T-helper 22 cell (primary cell): Measurements from ENCODE around the gene FTSJ1.
A peak's percentile ranks its signal among the peaks of the same experiment; 100 is the strongest.
"Not testable (repeated sequence)": the region's sequence is repeated elsewhere in the genome, so short reads cannot be mapped to it uniquely, and the experiment has no call there.

Source experiments
- DNase-seq: peaks from one replicate; pipeline ENCODE4 v3.0.0-alpha.2; 2020; ENCODE audit warnings: low read depth

FTSJ1 gene

DNA sequence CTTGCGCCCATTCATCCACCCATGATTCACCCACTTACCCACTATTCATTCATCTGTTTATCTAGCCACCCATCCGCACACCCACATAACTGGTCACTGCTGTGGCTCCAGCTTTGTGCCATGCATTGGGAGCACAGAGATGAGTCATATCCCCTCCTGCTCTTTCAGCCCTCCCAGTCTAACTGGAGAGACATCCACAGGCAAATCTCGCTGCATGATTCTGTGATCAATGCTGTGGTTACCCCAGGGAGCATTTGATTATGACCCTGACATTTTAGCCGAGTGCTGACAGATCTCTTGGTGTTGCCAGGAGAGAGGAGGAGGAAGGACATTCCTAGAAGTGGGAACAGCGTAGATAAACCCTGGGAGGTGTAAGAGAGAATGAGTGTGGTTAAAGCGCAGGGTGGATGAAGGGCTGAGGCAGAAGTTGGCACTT lies 22.4 kb downstream of the FTSJ1 start:
- DNase-seq, result no peak

GRCh38 chrX:48504261-48504660 lies 28.3 kb downstream of the FTSJ1 start:
- DNase-seq, result no peak

GRCh38 chrX:48505481-48505880 lies 29.5 kb downstream of the FTSJ1 start:
- DNase-seq, result no peak

- DNase-seq, result no peak
Observed at GRCh38 chrX:48507246-48507645, 31.2 kb downstream of the FTSJ1 start.

- peak; percentile 65 for DNase-seq
Observed at GRCh38 chrX:48508400-48509244, 32.6 kb downstream of the FTSJ1 start, which contains the start of gene PORCN. Gene PORCN (plus strand): TSS chrX:48508992. CDS start chrX:48509821, 829 bp downstream.

DNA sequence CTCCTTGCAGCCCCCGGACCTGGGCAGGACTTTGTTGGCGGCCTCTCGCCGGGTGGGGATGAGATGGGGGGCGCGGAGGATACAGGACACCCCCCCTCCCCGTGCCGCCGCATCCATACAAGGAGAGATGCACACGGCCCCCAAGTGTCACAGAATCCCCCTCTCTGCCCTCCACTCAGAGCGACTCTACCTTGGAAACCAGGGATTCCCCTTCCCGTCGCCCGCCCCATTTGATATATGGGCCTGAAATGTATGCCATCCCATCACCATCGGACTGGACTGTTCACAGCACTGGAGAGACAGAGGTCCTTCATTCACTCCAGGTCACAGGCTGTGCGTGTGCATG lies 33.2 kb downstream of the FTSJ1 start:
- no peak for DNase-seq

DNA sequence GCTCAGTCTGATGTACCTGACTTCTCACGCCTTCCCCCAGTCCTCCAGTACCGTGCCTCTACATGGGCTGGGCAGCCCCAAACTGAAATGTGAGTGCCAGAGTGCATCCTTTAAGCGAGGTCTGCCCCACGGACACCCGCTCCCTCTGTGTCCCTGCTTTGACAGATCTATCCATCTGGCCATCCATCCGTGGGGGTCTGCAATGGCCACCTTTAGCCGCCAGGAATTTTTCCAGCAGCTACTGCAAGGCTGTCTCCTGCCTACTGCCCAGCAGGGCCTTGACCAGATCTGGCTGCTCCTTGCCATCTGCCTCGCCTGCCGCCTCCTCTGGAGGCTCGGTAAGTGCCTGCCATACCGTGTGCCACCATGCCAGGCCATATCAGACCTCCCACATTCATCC lies 33.6 kb downstream of the FTSJ1 start:
- no peak for DNase-seq

DNA sequence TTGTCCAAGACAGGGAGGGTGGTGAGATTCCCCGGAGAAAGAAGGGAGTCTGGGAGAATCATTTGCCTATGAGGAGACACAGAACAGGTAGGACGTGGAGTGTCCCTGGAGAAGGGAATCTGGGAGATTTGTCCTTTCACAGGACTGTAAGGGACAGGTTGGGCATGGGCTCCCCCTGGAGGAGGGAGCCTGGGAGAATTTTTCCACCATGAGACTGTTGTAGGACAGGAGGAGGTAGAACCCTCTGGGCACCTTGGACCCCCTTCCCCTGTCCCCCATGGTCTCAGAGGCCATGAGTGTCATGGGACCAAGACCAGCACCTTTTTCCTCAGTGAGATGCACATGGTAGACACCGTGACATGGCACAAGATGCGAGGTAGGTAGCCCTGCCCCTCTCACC lies 35.6 kb downstream of the FTSJ1 start:
- no peak for DNase-seq

GRCh38 chrX:48512371-48512935 lies 36.5 kb downstream of the FTSJ1 start:
- DNase-seq, result no peak

GRCh38 chrX:48513670-48514069 lies 37.7 kb downstream of the FTSJ1 start:
- DNase-seq, result no peak

DNA sequence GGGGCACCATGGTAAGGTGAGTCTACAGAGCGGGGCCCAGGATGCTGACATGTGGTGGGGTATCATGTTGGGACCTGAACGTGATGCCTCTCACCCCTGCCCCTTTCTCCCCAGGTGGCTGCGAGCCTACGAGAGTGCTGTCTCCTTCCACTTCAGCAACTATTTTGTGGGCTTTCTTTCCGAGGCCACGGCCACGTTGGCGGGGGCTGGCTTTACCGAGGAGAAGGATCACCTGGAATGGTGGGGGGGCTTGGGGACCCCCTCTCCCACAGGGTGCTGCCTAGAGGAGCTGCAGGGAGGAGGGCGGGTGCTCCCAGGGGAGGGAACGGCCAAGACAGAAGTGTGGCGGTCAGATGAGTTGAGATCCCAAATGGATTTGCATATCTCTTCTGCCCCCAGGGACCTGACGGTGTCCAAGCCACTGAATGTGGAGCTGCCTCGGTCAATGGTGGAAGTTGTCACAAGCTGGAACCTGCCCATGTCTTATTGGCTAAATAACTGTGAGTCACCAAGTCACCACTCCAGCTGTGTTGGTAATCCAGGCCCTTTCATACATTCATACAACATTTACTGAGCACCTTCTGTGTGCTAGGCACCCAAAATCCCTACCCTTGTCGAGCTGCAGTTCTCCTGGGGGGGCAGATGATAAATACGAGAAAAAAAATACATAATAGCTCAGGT lies 38.3 kb downstream of the FTSJ1 start:
- no peak for DNase-seq

DNA sequence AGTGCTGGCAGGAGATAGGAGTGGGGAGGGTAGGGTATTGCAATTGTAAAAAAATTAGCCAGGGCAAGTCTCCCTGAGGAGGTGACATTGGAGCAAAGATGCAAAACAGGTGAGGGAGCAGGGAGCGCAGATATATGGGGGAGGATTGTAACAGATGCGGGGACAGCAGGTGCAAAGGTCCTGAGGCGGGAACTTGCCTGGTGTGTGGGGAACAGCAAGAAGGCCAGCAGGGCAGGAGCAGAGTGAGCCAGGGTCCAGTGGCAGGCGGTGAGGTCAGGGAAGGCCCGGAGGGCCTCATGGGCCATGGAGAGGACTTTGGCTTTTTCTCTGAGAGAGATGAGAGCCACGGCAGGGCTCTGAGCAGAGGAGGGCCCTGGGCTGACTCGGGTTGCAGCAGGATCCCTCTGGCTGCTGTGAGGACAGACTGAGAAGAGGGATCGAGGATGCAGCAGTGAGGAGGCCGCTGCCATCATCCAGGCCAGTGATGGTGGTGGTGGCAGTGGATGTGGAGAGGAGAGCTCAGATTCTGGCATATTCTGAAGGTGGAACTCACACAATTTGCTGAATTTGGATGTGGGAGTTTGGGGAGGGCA lies 39.0 kb downstream of the FTSJ1 start:
- no peak for DNase-seq

DNA sequence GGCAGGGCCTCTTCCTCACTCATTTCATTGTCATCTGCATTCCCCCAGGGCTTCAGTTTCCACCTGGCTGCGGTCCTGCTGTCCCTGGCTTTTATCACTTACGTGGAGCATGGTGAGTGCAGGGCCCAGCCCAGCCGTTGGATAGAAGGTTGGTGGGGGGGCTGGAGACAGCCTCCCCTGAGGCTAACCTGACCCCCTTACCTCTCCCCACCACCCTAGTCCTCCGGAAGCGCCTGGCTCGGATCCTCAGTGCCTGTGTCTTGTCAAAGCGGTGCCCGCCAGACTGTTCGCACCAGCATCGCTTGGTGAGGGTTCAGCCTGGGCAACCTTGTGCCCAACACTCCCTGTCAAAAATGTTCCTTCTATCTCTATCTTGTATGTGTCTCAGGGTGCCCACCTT lies 39.8 kb downstream of the FTSJ1 start:
- no peak for DNase-seq

DNA sequence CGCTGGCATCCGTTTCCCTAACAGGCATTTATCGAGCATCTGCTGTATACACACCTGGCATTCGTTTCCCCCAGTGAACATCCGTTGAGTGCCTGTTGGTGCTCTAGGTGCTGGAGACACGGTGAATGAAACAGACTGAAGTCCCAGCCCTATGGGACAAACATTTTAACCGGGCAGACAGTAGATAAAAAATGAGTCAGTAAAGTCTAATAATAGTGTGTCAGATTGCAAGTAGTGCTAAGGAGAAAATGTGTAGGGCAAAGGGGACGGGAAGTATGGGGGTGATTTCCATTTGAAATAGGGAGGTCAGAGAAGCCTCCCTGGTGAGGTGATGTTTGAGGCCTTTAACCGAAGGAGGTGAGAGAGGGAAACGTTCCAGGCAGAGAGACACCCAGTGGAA lies 40.3 kb downstream of the FTSJ1 start:
- DNase-seq, result no peak

DNA sequence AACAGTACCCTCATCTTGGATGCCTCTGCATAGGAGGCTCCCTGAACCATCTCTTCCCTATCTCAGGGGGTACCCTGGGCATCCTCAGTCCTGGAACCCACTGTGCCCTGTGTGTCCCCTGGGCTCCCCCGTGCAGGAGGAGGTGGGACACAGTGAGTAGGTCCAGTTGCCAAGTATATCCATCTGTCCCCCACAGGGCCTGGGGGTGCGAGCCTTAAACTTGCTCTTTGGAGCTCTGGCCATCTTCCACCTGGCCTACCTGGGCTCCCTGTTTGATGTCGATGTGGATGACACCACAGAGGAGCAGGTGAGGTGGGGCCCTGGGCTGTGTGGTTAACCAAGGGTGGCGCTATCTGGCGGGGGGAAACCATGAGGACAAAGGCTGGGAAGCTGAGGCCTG lies 41.0 kb downstream of the FTSJ1 start:
- no peak for DNase-seq

DNA sequence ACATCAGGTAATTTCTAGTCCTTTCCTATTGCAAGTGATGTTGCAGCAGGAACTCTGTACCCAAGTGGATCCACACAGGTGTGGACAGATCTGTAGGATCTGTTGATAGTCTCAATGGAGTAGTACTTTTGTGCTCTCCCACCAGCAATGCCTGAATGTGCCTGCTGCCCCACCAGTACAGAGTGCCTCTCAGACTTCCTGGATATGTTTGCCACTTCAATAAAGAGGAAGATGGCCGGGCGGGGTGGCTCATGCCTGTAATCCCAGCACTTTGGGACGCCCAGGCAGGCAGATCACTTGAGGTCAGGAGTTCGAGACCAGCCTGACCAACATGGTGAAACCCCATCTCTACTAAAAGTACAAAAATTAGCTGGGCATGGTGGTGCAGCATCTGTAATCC lies 43.5 kb downstream of the FTSJ1 start:
- DNase-seq, result not testable (repeated sequence)

DNA sequence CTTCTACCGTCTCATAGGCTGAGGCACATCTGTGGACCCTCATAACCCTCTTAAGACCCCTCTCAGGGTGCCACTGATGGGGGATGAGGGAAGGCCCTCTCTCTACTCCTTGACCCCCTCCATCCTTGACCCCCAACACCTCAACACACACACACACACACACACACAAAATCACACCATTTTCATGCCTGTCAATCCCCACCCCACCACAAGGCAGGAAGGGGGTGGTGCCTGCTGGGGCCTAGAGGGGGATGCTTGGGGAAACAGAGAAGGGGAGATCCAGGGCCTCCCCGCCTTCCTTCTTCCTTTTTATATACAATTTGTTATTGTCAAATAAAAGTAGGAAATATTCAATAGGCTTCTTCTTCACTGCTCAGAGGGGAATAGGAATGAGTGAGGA lies 44.5 kb downstream of the FTSJ1 start:
- DNase-seq, result no peak

GRCh38 chrX:48520976-48521352 lies 45.0 kb downstream of the FTSJ1 start:
- DNase-seq, result no peak

DNA sequence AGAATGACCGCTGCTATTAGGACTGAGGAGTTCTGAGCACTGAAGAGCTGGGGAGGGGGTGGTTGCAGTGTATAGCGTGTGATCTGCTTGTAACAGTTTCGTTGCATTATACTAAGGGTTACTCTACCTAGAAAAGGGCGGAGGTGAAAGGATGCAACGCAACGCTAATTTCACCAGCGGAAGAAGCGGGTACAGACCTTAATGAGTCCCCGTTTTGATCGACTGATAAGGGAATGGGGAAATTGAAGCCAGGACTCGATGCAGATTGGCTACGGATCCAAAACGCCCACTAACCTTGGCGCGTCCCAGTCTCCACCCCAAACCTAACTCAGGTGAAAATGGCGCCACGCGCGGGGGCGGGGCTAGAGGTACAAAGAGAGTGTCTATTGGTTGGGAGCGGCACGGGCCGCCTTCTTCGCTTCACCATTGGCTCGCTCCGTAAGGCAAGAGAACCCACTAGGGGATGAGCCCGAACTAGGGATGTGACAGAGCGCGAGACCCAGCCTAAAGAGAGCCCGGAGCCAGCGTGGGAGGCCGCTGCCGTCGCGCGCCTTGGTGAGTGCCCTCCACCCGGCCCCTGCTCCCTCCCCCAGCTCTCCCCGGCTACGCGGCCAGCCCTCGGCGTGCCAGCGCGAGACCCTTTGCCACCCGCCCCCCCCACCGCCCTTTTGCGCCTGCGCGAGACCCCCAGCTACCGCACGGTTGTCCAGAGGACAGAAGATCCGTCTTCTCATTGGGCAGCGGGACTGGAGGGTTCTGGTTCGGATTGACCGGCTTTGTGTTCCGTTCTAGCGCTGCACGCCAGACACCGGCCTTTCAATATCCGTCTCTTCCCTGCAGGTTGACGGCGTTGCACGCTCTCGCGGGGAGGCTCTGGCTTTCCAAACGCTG lies 45.6 kb downstream of the FTSJ1 start, which contains the start of gene EBP:
Gene EBP, plus strand, starts transcription at position 456 of the 891 bp plus-strand sequence. CDS start 1,964 bp downstream, outside the sequence.
- DNase-seq, result peak; percentile 89

DNA sequence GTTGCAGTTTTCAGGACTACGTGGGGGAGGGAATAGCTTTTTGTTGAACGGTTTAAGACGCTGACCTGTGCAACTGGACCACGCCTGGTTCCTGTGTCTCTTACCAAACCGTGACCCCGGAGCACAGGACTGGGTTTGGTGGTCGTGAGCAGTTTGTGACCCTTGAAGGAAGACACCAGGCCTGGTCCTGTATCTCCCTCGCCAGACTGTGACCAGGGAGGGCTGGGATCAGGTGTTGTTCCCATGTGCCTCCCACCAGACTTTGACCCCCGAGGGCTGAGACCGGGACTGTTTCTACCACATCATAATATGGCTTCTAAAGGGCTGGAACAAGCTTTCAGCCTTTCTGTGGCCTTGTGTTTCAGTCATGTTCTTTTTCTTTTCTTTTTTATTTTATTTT lies 46.3 kb downstream of the FTSJ1 start:
- DNase-seq, result no peak

DNA sequence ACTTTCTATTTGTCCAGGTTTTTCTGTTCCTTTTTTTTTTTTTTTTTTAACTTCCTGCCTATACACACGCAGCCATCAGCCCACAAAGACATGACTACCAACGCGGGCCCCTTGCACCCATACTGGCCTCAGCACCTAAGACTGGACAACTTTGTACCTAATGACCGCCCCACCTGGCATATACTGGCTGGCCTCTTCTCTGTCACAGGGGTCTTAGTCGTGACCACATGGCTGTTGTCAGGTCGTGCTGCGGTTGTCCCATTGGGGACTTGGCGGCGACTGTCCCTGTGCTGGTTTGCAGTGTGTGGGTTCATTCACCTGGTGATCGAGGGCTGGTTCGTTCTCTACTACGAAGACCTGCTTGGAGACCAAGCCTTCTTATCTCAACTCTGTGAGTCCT lies 47.7 kb downstream of the FTSJ1 start:
- no peak for DNase-seq

DNA sequence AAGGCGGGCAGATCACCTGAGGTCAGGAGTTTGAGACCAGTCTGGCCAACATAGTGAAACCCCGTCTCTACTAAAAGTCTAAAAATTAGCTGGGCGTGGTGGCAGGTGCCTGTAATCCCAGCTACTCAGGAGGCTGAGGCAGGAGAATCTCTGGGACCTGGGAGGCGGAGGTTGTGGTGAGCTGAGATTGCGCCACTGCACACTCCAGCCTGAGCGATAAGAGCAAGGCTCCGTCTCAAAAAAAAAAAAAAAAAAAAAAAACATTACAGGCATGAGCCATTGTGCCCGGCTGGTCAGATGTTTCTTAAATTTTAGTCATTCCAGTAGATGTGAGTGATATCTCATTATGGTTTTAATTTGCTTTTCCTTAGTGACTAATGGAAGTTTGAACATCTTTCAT lies 49.9 kb downstream of the FTSJ1 start:
- DNase-seq, result not testable (repeated sequence)
